Measurements from ENCODE around the gene FANCD2OS.
"Not testable (repeated sequence)": the region's sequence is repeated elsewhere in the genome, so short reads cannot be mapped to it uniquely, and the experiment has no call there.

The FANCD2OS gene

DNA sequence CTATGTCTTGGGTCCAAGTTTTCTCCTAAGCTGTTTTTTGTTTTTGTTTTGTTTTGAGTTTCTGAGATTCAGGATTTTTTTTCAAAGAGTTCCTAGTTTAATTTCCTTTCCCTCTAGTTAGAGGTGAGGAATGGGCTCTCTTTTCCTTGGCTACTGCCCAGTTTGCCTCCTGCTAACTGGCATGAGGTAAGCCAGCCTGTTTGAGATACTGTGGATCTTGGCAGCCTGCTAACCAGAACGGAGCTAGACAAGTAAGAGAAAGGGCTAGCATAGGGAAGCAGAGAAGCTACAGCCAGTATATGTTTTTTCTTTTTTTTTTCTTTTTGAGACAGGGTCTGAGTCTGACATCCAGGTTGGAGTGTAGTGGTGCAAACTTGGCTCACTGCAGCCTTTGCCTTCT, 17.3 kb downstream of the FANCD2OS start:
- DNase-seq: not testable (repeated sequence)

DNA sequence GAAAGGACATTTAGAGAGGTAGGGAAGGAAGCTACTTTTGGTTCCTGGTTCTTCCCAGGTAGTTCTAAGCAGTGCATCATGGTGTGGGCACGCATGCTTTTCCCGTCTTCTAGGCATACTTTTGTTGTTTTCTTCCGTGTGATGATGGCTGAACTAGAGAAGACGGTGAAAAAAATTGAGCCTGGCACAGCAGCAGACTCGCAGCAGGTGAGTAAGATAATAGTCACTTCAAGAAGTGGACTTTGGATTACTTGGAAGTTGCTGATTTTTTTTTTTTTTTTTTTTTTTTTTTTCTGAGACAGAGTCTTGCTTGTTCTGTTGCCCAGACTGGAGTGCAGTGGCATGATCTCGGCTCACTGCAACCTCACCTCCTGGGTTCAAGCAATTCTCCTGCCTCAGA, 17.9 kb downstream of the FANCD2OS start:
- no peak for DNase-seq

DNA sequence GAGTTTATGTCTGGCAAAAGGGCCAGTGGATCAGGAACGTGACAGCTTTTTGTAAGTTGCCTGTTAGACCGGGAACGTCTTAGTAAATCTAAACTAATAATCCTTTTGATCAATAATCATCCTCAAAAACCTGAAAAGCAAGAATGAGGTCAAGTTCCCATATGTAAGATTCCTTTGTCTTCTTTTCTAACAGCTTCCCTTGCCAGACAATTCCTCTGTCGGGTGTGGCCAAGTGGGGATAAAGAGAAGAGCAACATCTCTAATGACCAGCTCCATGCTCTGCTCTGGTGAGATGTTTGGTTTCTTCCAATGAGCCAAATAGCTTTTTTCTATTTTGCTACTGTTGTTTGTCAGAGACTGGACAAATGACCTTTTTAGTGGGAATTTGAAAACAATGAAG, 19.8 kb downstream of the FANCD2OS start:
- DNase-seq: no peak

DNA sequence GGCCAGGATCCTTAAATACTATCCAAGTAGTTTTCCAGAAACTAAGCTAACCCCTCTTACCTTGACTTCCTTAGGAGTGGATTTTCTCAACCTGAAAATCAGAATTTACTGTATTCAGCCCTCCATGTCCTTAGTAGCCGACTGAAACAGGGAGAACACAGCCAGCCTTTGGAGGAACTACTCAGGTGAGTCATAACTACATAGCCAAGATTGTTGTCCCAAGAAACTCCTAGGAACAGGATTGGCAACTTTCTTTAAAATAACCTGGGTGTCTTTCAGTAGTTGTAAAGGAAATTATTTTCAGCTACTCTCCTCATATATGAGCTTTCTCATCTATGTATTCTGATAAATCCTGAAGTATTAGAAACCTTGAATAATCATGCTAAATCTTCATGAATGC, 22.3 kb downstream of the FANCD2OS start:
- DNase-seq: no peak

DNA sequence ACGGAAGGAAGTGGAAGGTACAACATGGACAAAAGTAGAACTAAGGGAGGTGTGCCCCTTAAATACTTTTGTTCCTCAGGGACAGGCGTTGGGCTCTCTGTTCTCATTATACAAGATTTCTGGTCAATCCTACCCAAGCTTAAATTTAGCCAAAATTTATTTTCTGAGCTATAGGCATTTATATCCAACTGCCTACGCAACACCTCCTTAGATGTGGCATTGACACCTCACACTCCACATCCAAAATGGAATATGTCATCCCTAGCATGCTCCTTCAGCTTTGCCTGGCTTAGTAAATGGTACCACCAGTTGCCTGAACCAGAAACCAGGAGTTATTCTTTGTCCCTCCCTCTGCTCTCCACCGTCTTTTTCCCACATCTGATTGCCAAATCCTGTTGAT, 26.2 kb downstream of the FANCD2OS start:
- no peak for DNase-seq

DNA sequence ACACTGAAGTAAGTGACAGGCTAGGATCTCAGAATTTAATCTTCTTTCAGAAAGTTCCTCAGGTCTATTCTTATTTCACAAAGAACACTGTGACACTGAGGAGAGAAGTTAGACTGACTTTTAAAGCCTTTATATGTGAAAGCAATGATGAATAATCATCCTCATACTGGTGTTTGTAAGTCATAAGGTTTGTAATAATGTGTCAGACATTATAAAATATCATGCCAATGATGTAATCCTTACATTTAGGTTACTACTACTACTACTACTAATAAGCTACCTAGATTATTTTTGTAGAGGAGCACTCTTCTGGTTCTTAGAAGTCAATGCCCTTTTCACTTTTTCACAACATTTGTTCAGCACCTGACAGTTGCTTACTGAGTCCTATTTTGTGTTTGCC, 33.4 kb downstream of the FANCD2OS start:
- no peak for DNase-seq

DNA sequence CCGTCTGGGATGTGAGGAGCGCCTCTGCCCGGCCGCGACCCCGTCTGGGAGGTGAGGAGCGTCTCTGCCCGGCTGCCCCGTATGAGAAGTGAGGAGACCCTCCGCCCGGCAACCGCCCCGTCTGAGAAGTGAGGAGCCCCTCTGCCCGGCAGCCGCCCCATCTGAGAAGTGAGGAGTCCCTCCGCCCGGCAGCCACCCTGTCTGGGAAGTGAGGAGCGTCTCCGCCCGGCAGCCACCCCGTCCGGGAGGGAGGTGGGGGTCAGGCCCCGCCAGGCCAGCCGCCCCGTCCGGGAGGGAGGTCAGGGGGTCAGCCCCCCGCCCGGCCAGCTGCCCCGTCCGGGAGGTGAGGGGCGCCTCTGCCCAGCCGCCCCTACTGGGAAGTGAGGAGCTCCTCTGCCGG, 38.0 kb downstream of the FANCD2OS start:
- DNase-seq: not testable (repeated sequence)

DNA sequence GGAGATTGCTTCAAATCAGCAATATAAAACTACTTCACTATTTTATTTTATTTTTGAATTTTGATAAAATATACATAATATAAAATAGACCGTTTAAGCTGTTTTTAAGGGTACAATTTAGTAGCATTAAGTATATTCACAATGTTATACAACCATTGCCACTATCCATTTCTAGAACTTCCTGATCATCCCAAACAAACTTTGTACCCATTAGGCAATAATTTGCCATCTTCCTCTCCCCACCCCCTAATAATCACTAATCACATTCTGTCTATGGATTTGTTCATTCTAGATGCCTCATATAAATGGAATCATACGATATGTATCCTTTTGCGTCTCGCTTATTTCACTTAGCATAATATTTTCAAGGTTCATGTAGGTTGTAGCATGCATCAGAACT, 53.0 kb downstream of the FANCD2OS start:
- no peak for DNase-seq

All from stimulated activated CD4-positive, alpha-beta T cell treated with anti-CD3 and anti-CD28 coated beads, Interleukin-4, amount 100 ng/mL, for 1 hour (primary cell).